ENCODE measurements around the gene KRT8. TPM values are rescaled to one million over a fixed set of nuclear protein-coding genes. Genes with fewer than 3 reads are reported as not detected.

Gene KRT8
- total RNA-seq, 1 experiment from 2014 or later: 179 TPM

GRCh38 chr12:52903285-52903854 is 1.5 kb downstream of the KRT8 start:
- POLR2A ChIA-PET: interaction anchor here (0.6 to 9.9 kb wide), 8 partner anchors 18 to 1877 kb away, joined by 3 to 159 read pairs (median 8); partner anchors contain the start of genes EIF4B, KRT18, KRT5 and SLC11A2
- peak overlapping the region; percentile 82 for H3K27ac Mint-ChIP-seq (ENCODE audit: low read depth, unreplicated experiment)
- DNase-seq (ENCODE audit: unreplicated experiment): peak; percentile 87

GRCh38 chr12:52901715-52902541 is 2.9 kb downstream of the KRT8 start:
- no peak for TF ChIP-seq CTCF (IDR thresholded peaks at IDR 0.05; ENCODE audit: unreplicated experiment)
- BruUV-seq (replicated peaks): no TSS peak
- Mint-ChIP-seq H3K4me3 (ENCODE audit: unreplicated experiment) (no peak overlapping the region), H3K4me1 (ENCODE audit: insufficient read depth, unreplicated experiment) (peaks cover 17% of the 10 kb centered on the region), H3K9me3 (ENCODE audit: unreplicated experiment) (no peaks in the 10 kb centered on the region), H3K27ac (ENCODE audit: low read depth, unreplicated experiment) (no peak overlapping the region), H3K27me3 (ENCODE audit: insufficient read depth, unreplicated experiment) (no peaks in the 10 kb centered on the region), H3K36me3 (ENCODE audit: insufficient read depth, unreplicated experiment) (peaks cover 41% of the 10 kb centered on the region)
- CTCF ChIA-PET: interaction anchor here (0.5 to 5.1 kb wide), 6 partner anchors 17 to 79 kb away, joined by 3 to 50 read pairs (median 4); no protein-coding TSS in a partner anchor
- no peak for DNase-seq (ENCODE audit: unreplicated experiment)
- intact Hi-C loops (cut with micrococcal nuclease): no loop called here
- POLR2A ChIA-PET: interaction anchor here (1.2 to 9.9 kb wide), 2 partner anchors 46 to 78 kb away, joined by 3 to 159 read pairs; partner anchors contain the start of gene KRT18

More at GRCh38 chr12:52903285-52903854, 1.5 kb downstream of the KRT8 start:
- no peaks in the 10 kb centered on the region for H3K27me3 Mint-ChIP-seq (ENCODE audit: insufficient read depth, unreplicated experiment)
- no peaks in the 10 kb centered on the region for H3K9me3 Mint-ChIP-seq (ENCODE audit: unreplicated experiment)
- H3K4me3 Mint-ChIP-seq (ENCODE audit: unreplicated experiment): peak overlapping the region; percentile 76
- intact Hi-C loops (cut with micrococcal nuclease): no loop called here
- CTCF ChIA-PET: interaction anchor here (0.8 to 5.1 kb wide), 4 partner anchors 19 to 76 kb away, joined by 3 to 50 read pairs (median 27); no protein-coding TSS in a partner anchor
- H3K4me1 Mint-ChIP-seq (ENCODE audit: insufficient read depth, unreplicated experiment): peaks cover 28% of the 10 kb centered on the region
- no TSS peak for BruUV-seq (replicated peaks)
- H3K36me3 Mint-ChIP-seq (ENCODE audit: insufficient read depth, unreplicated experiment): peaks cover 34% of the 10 kb centered on the region
- TF ChIP-seq CTCF (IDR thresholded peaks at IDR 0.05; ENCODE audit: unreplicated experiment): no peak

GRCh38 chr12:52900896-52901714 is 3.8 kb downstream of the KRT8 start:
- POLR2A ChIA-PET: interaction anchor here (9.9 kb wide), 1 partner anchor 47 kb away, joined by 159 read pairs; the partner anchor contains the start of gene KRT18
- CTCF ChIA-PET: interaction anchor here (0.9 to 24.3 kb wide), 6 partner anchors 16 to 82 kb away, joined by 3 to 747 read pairs (median 27); no protein-coding TSS in a partner anchor
- intact Hi-C loops (cut with micrococcal nuclease): no loop called here
- Mint-ChIP-seq H3K4me3 (ENCODE audit: unreplicated experiment) (peak overlapping the region; percentile 19), H3K36me3 (ENCODE audit: insufficient read depth, unreplicated experiment) (peaks cover 50% of the 10 kb centered on the region), H3K4me1 (ENCODE audit: insufficient read depth, unreplicated experiment) (peaks cover 15% of the 10 kb centered on the region), H3K27me3 (ENCODE audit: insufficient read depth, unreplicated experiment) (no peaks in the 10 kb centered on the region), H3K9me3 (ENCODE audit: unreplicated experiment) (no peaks in the 10 kb centered on the region), H3K27ac (ENCODE audit: low read depth, unreplicated experiment) (no peak overlapping the region)
- no peak for DNase-seq (ENCODE audit: unreplicated experiment)
- BruUV-seq (replicated peaks): no TSS peak
- TF ChIP-seq CTCF (IDR thresholded peaks at IDR 0.05; ENCODE audit: unreplicated experiment): no peak
